ENCODE data around the gene ATXN7L3.

ATXN7L3 gene

DNA sequence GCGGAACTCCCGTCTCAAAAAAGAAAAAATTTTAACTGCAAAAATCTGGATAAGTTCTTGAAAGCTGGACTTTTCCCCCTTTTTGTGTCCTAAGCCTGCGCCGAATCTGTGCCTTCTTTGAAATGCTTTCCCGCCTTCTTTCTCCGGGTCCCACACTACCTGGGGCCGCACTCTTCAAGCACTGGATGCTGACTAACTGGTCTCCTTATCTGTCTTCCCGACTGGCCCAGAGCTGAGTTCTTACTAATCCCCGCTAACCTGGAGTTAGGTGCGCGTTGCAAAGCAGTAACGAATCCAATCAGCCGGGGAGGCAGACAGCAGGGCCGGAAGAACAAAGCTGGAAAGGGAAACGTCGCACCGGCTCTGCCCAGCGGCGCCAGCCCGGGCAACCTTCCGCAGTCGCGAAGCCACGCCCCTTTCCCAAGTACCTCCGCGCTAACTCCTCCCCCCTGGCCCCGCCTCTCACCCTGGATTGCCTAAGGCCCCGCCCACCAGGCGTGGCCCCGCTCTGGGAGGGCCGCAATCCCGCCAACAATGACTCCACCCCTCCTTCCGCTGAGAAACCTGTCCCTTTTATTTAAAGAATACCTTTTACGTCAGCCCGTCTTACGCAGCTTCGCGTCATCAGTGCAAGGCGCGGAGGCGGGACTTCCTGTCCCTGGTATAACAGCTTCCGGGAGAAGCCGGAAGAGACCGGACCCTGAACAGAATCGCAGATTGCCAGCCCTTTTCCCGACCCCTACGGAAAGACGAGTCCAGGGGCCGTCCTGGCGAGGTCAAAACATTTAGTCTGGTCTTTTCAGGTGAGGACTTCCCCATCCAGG is 13.2 kb downstream of the ATXN7L3 start, which contains the start of gene TMUB2:
TMUB2 (plus strand) TSS at position 666 of the 824 bp plus-strand sequence. CDS start 737 bp downstream, outside the sequence.
- no peaks in the 10 kb centered on the region for H3K27me3 ChIP-seq (ENCODE audit: control insufficient read depth in 1 of 2, insufficient read depth in 1 of 2, low read length in 2 of 2)
- under 1% methylated on average over 50 of the region's 50 CpGs for WGBS
- peak within 1 kb of the TSS; percentile 96 for H2BK5ac ChIP-seq (ENCODE audit: low read depth, low read length, poor library complexity, severe bottlenecking)
- peak within 1 kb of the TSS; percentile 94 for H3K18ac ChIP-seq (ENCODE audit: low read depth in 1 of 2, low read length in 2 of 2)
- peak; percentile 99 for DNase-seq
- peak within 1 kb of the TSS; percentile 99 for H3K27ac ChIP-seq (ENCODE audit: low read length, poor library complexity, severe bottlenecking)
- H2BK15ac ChIP-seq (ENCODE audit: low read depth, poor library complexity, severe bottlenecking), result peak within 1 kb of the TSS; percentile 73
- H3K4ac ChIP-seq (ENCODE audit: low read depth in 1 of 2, low read length in 2 of 2), result peak within 1 kb of the TSS; percentile 90 to 92
- peak within 1 kb of the TSS; percentile 99 for H2BK120ac ChIP-seq (ENCODE audit: low read depth, low read length)
- H4K8ac ChIP-seq (ENCODE audit: low read length), result peak within 1 kb of the TSS; percentile 99
- H3K36me3 ChIP-seq (ENCODE audit: control insufficient read depth in 1 of 2, insufficient read depth in 2 of 2, low read depth in 1 of 2, low read length in 2 of 2), result peaks cover 38 to 42% of the 10 kb centered on the region in 2 experiments
- H3K79me1 ChIP-seq (replicated peaks; ENCODE audit: low read length, poor library complexity, severe bottlenecking), result peaks cover 20% of the 10 kb centered on the region
- no peaks in the 10 kb centered on the region for H3K9me3 ChIP-seq (ENCODE audit: control insufficient read depth, low read length)
- peak within 1 kb of the TSS; percentile 59 to 75 for H2BK12ac ChIP-seq (ENCODE audit: low read length in 2 of 2)
- H3K9ac ChIP-seq (ENCODE audit: low read length), result peak within 1 kb of the TSS; percentile 98
- H2AK5ac ChIP-seq (ENCODE audit: low read length, severe bottlenecking), result peak within 1 kb of the TSS; percentile 1
- H3K4me1 ChIP-seq (ENCODE audit: control insufficient read depth, insufficient read depth, low read depth, low read length), result peaks cover 11% of the 10 kb centered on the region
- H4K91ac ChIP-seq (ENCODE audit: low read length), result peak within 1 kb of the TSS; percentile 98
- H3K4me2 ChIP-seq (ENCODE audit: low read length, poor library complexity, severe bottlenecking), result peak within 1 kb of the TSS; percentile 88
- peak within 1 kb of the TSS; percentile 90 to 95 for H3K4me3 ChIP-seq (ENCODE audit: insufficient read depth in 1 of 2, low read depth in 1 of 2, low read length in 2 of 2)
- H3K23ac ChIP-seq (ENCODE audit: low read length in 2 of 2), result no peak within 1 kb of the TSS
- H2AFZ ChIP-seq (ENCODE audit: low read depth, low read length), result peak within 1 kb of the TSS; percentile 64
- peak within 1 kb of the TSS in 1 of 2 experiments; percentile 53 for H3K14ac ChIP-seq (ENCODE audit: low read length in 2 of 2)

DNA sequence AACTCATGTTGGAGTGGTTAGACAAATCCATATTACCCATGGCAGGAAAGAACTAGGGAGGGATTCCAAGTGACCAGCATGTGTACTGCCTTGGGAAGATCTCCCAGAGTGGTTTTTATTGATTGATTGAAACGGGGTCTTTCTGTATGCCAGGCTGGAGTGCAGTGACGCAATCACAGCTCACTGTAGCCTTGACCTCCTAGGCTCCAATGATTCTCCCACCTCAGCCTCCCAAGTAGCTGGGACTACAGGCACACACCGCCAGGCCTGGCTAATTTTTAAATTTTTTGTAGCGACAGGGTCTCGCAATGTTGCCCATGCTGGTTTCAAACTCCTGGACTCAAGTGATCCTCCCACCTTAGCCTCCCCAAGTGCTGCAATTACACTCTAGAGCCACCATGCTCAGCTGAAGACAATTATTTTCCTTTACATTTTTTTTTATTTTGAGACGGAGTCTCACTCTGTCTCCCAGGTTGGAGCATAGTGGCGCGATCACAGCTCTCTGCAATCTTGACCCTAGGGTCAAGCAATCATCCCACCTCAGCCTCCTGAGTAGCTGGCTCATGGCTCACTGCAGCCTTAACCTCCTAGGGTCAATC is 15.4 kb downstream of the ATXN7L3 start:
- no peaks in the 10 kb centered on the region for H3K9me3 ChIP-seq (ENCODE audit: control insufficient read depth, low read length)
- no peak overlapping the region for H3K4me3 ChIP-seq (ENCODE audit: insufficient read depth in 1 of 2, low read depth in 1 of 2, low read length in 2 of 2)
- DNase-seq, result no peak
- no peak overlapping the region for H4K8ac ChIP-seq (ENCODE audit: low read length)
- H3K4me1 ChIP-seq (ENCODE audit: control insufficient read depth, insufficient read depth, low read depth, low read length), result peaks cover 11% of the 10 kb centered on the region
- no peak overlapping the region for H2BK5ac ChIP-seq (ENCODE audit: low read depth, low read length, poor library complexity, severe bottlenecking)
- no peak overlapping the region for H2BK15ac ChIP-seq (ENCODE audit: low read depth, poor library complexity, severe bottlenecking)
- no peak overlapping the region for H3K23ac ChIP-seq (ENCODE audit: low read length in 2 of 2)
- peaks cover 21 to 26% of the 10 kb centered on the region in 2 experiments for H3K36me3 ChIP-seq (ENCODE audit: control insufficient read depth in 1 of 2, insufficient read depth in 2 of 2, low read depth in 1 of 2, low read length in 2 of 2)
- no peaks in the 10 kb centered on the region for H3K27me3 ChIP-seq (ENCODE audit: control insufficient read depth in 1 of 2, insufficient read depth in 1 of 2, low read length in 2 of 2)
- H2AK5ac ChIP-seq (ENCODE audit: low read length, severe bottlenecking), result no peak overlapping the region
- peaks cover 18% of the 10 kb centered on the region for H3K79me1 ChIP-seq (replicated peaks; ENCODE audit: low read length, poor library complexity, severe bottlenecking)
- no peak overlapping the region for H4K91ac ChIP-seq (ENCODE audit: low read length)
- H3K14ac ChIP-seq (ENCODE audit: low read length in 2 of 2), result no peak overlapping the region
- H2BK12ac ChIP-seq (ENCODE audit: low read length in 2 of 2), result no peak overlapping the region
- no peak overlapping the region for H3K27ac ChIP-seq (ENCODE audit: low read length, poor library complexity, severe bottlenecking)
- no peak overlapping the region for H3K4ac ChIP-seq (ENCODE audit: low read depth in 1 of 2, low read length in 2 of 2)
- WGBS, result 93% methylated on average over 8 of the region's 8 CpGs
- H3K18ac ChIP-seq (ENCODE audit: low read depth in 1 of 2, low read length in 2 of 2), result no peak overlapping the region
- H2AFZ ChIP-seq (ENCODE audit: low read depth, low read length), result no peak overlapping the region
- H3K9ac ChIP-seq (ENCODE audit: low read length), result no peak overlapping the region
- H2BK120ac ChIP-seq (ENCODE audit: low read depth, low read length), result no peak overlapping the region
- no peak overlapping the region for H3K4me2 ChIP-seq (ENCODE audit: low read length, poor library complexity, severe bottlenecking)

DNA sequence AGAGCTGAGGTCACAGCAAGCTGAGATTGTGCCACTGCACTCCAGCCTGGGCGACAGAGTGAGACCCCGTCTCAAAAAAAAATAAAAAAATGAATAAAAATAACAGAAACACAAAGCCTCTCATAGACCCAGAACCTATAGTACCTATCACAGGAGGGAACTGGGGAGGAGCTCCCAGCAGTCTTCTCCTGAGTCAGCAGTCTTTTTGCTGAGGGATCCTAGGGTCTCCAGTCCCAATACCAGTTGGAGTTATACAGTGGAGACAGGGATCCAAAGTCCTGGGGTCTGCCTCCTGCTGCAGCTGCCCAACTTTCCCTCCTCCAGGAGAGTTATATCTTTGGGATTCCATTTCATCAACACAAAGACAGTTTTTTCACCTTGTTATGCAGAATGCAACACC is 16.7 kb downstream of the ATXN7L3 start:
- H3K36me3 ChIP-seq (ENCODE audit: control insufficient read depth in 1 of 2, insufficient read depth in 2 of 2, low read depth in 1 of 2, low read length in 2 of 2), result peaks cover 25 to 28% of the 10 kb centered on the region in 2 experiments
- H2BK120ac ChIP-seq (ENCODE audit: low read depth, low read length), result no peak overlapping the region
- H3K27ac ChIP-seq (ENCODE audit: low read length, poor library complexity, severe bottlenecking), result no peak overlapping the region
- no peak overlapping the region for H2AK5ac ChIP-seq (ENCODE audit: low read length, severe bottlenecking)
- no peak overlapping the region for H2AFZ ChIP-seq (ENCODE audit: low read depth, low read length)
- H3K4ac ChIP-seq (ENCODE audit: low read depth in 1 of 2, low read length in 2 of 2), result no peak overlapping the region
- no peak overlapping the region for H3K9ac ChIP-seq (ENCODE audit: low read length)
- no peak overlapping the region for H2BK5ac ChIP-seq (ENCODE audit: low read depth, low read length, poor library complexity, severe bottlenecking)
- H3K79me1 ChIP-seq (replicated peaks; ENCODE audit: low read length, poor library complexity, severe bottlenecking), result peaks cover 21% of the 10 kb centered on the region
- H3K9me3 ChIP-seq (ENCODE audit: control insufficient read depth, low read length), result no peaks in the 10 kb centered on the region
- no peak overlapping the region for H2BK15ac ChIP-seq (ENCODE audit: low read depth, poor library complexity, severe bottlenecking)
- H3K23ac ChIP-seq (ENCODE audit: low read length in 2 of 2), result no peak overlapping the region
- peaks cover 8% of the 10 kb centered on the region for H3K4me1 ChIP-seq (ENCODE audit: control insufficient read depth, insufficient read depth, low read depth, low read length)
- H3K4me3 ChIP-seq (ENCODE audit: insufficient read depth in 1 of 2, low read depth in 1 of 2, low read length in 2 of 2), result no peak overlapping the region
- no peaks in the 10 kb centered on the region for H3K27me3 ChIP-seq (ENCODE audit: control insufficient read depth in 1 of 2, insufficient read depth in 1 of 2, low read length in 2 of 2)
- H2BK12ac ChIP-seq (ENCODE audit: low read length in 2 of 2), result no peak overlapping the region
- no peak for DNase-seq
- no peak overlapping the region for H4K91ac ChIP-seq (ENCODE audit: low read length)
- no peak overlapping the region for H3K14ac ChIP-seq (ENCODE audit: low read length in 2 of 2)
- no peak overlapping the region for H3K4me2 ChIP-seq (ENCODE audit: low read length, poor library complexity, severe bottlenecking)
- 96% methylated on average over 2 of the region's 2 CpGs for WGBS
- no peak overlapping the region for H3K18ac ChIP-seq (ENCODE audit: low read depth in 1 of 2, low read length in 2 of 2)
- H4K8ac ChIP-seq (ENCODE audit: low read length), result no peak overlapping the region

DNA sequence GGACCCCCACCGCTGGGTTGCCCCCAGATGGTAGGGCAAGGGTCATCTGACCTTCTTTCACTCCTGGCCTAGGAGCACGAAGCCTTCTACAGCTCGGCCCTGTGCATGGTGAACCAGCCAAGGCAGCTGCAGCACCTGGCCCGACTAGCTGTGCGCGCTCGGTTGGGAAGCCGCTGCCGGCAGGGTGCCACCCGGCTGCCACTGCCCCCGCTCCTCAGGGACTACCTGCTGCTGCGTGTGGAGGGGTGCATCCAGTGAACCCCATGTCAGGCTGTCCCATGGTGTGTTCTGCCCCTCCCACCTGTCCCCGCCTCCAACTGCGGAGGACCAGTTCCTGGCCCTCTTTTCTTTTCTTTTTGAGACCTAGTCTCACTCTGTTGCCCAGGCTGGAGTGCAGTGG is 21.6 kb downstream of the ATXN7L3 start:
- Histone ChIP-seq H3K4me1 (ENCODE audit: control insufficient read depth, insufficient read depth, low read depth, low read length) (peaks cover 2% of the 10 kb centered on the region), H2BK5ac (ENCODE audit: low read depth, low read length, poor library complexity, severe bottlenecking) (no peak overlapping the region), H3K23ac (ENCODE audit: low read length in 2 of 2) (no peak overlapping the region), H4K91ac (ENCODE audit: low read length) (no peak overlapping the region), H2AK5ac (ENCODE audit: low read length, severe bottlenecking) (no peak overlapping the region), H3K9ac (ENCODE audit: low read length) (no peak overlapping the region), H3K27me3 (ENCODE audit: control insufficient read depth in 1 of 2, insufficient read depth in 1 of 2, low read length in 2 of 2) (no peaks in the 10 kb centered on the region), H3K14ac (ENCODE audit: low read length in 2 of 2) (no peak overlapping the region), H4K8ac (ENCODE audit: low read length) (no peak overlapping the region), H3K79me1 (replicated peaks; ENCODE audit: low read length, poor library complexity, severe bottlenecking) (peaks cover 21% of the 10 kb centered on the region), H3K9me3 (ENCODE audit: control insufficient read depth, low read length) (no peaks in the 10 kb centered on the region), H3K4ac (ENCODE audit: low read depth in 1 of 2, low read length in 2 of 2) (no peak overlapping the region), H3K27ac (ENCODE audit: low read length, poor library complexity, severe bottlenecking) (no peak overlapping the region), H2AFZ (ENCODE audit: low read depth, low read length) (no peak overlapping the region), H2BK12ac (ENCODE audit: low read length in 2 of 2) (no peak overlapping the region), H3K18ac (ENCODE audit: low read depth in 1 of 2, low read length in 2 of 2) (no peak overlapping the region), H2BK120ac (ENCODE audit: low read depth, low read length) (no peak overlapping the region), H3K36me3 (ENCODE audit: control insufficient read depth in 1 of 2, insufficient read depth in 2 of 2, low read depth in 1 of 2, low read length in 2 of 2) (peaks cover 43 to 46% of the 10 kb centered on the region in 2 experiments), H3K4me2 (ENCODE audit: low read length, poor library complexity, severe bottlenecking) (no peak overlapping the region), H2BK15ac (ENCODE audit: low read depth, poor library complexity, severe bottlenecking) (no peak overlapping the region), H3K4me3 (ENCODE audit: insufficient read depth in 1 of 2, low read depth in 1 of 2, low read length in 2 of 2) (no peak overlapping the region)
- no peak for DNase-seq
- 97% methylated on average over 14 of the region's 14 CpGs for WGBS

Data from mesenchymal stem cell (in vitro differentiated cells and primary cell).